ENCODE results near the gene LLGL2. TPM values are rescaled to one million over a fixed set of nuclear protein-coding genes. Genes with fewer than 3 reads are reported as not detected.

Gene LLGL2
- total RNA-seq, 2 experiments from 2014 or later, result 12.6 to 21.6 TPM

GRCh38 chr17:75506134-75506533 is 19.4 kb upstream of the LLGL2 start:
- Histone ChIP-seq H3K9me2 (ENCODE audit: insufficient read depth, low read length) (no peaks in the 10 kb centered on the region), H3K4me1 (ENCODE audit: insufficient read depth, low read length, poor library complexity, severe bottlenecking) (no peaks in the 10 kb centered on the region), H3K27ac (ENCODE audit: low read depth, low read length, poor library complexity, severe bottlenecking) (no peak overlapping the region), H3K79me2 (ENCODE audit: insufficient read depth, low read depth, low read length) (no peaks in the 10 kb centered on the region), H3K4me3 (ENCODE audit: low read depth, low read length, poor library complexity, severe bottlenecking) (no peak overlapping the region), H3K4me2 (ENCODE audit: low read length) (no peak overlapping the region), H3K36me3 (ENCODE audit: insufficient read depth, low read length) (no peaks in the 10 kb centered on the region), H4K20me1 (ENCODE audit: insufficient read depth, low read length) (no peaks in the 10 kb centered on the region), H3K9me3 (ENCODE audit: low read length) (no peaks in the 10 kb centered on the region), H2AFZ (ENCODE audit: low read length) (no peak overlapping the region)
- no peak for DNase-seq (ENCODE audit: low spot score)
- TF ChIP-seq EZH2phosphoT487 (IDR thresholded peaks at IDR 0.05; ENCODE audit: borderline replicate concordance, low read depth, low read length), result no peak
- TF ChIP-seq CTCF (conservative IDR thresholded peaks at IDR 0.05; ENCODE audit: low read length), result no peak
- ChIA-PET CTCF (ENCODE audit: unreplicated experiment) (interaction anchor here (0.6 kb wide), 1 partner anchor 82 kb away, joined by 8 read pairs; no protein-coding TSS in a partner anchor), POLR2A (interaction anchor here (0.6 to 1.5 kb wide), 3 partner anchors 11 to 372 kb away, joined by 3 to 9 read pairs (median 4); no protein-coding TSS in a partner anchor)
- intact Hi-C loops (cut with micrococcal nuclease; ENCODE audit: unreplicated experiment), result no loop called here
- no TSS peak for BruUV-seq (replicated peaks)

GRCh38 chr17:75506888-75507287 is 18.6 kb upstream of the LLGL2 start:
- no peak for DNase-seq (ENCODE audit: low spot score)
- no peaks in the 10 kb centered on the region for H4K20me1 ChIP-seq (ENCODE audit: insufficient read depth, low read length)
- no peak overlapping the region for H3K27ac ChIP-seq (ENCODE audit: low read depth, low read length, poor library complexity, severe bottlenecking)
- no peak for TF ChIP-seq EZH2phosphoT487 (IDR thresholded peaks at IDR 0.05; ENCODE audit: borderline replicate concordance, low read depth, low read length)
- H3K36me3 ChIP-seq (ENCODE audit: insufficient read depth, low read length), result no peaks in the 10 kb centered on the region
- H2AFZ ChIP-seq (ENCODE audit: low read length), result no peak overlapping the region
- H3K79me2 ChIP-seq (ENCODE audit: insufficient read depth, low read depth, low read length), result no peaks in the 10 kb centered on the region
- POLR2A ChIA-PET, result no interaction called here
- no TSS peak for BruUV-seq (replicated peaks)
- no peaks in the 10 kb centered on the region for H3K9me3 ChIP-seq (ENCODE audit: low read length)
- no peak overlapping the region for H3K4me3 ChIP-seq (ENCODE audit: low read depth, low read length, poor library complexity, severe bottlenecking)
- no peak overlapping the region for H3K4me2 ChIP-seq (ENCODE audit: low read length)
- no peaks in the 10 kb centered on the region for H3K4me1 ChIP-seq (ENCODE audit: insufficient read depth, low read length, poor library complexity, severe bottlenecking)
- intact Hi-C loops (cut with micrococcal nuclease; ENCODE audit: unreplicated experiment), result no loop called here
- CTCF ChIA-PET (ENCODE audit: unreplicated experiment), result no interaction called here
- H3K9me2 ChIP-seq (ENCODE audit: insufficient read depth, low read length), result no peaks in the 10 kb centered on the region

- H3K4me3 ChIP-seq (ENCODE audit: low read depth, low read length, poor library complexity, severe bottlenecking), result no peak overlapping the region
- H3K9me3 ChIP-seq (ENCODE audit: low read length), result no peaks in the 10 kb centered on the region
- H3K36me3 ChIP-seq (ENCODE audit: insufficient read depth, low read length), result no peaks in the 10 kb centered on the region
- no peak for DNase-seq (ENCODE audit: low spot score)
- no peaks in the 10 kb centered on the region for H4K20me1 ChIP-seq (ENCODE audit: insufficient read depth, low read length)
- ChIA-PET CTCF (ENCODE audit: unreplicated experiment) (no interaction called here), POLR2A (no interaction called here)
- no peak overlapping the region for H3K27ac ChIP-seq (ENCODE audit: low read depth, low read length, poor library complexity, severe bottlenecking)
- BruUV-seq (replicated peaks), result no TSS peak
- H3K79me2 ChIP-seq (ENCODE audit: insufficient read depth, low read depth, low read length), result no peaks in the 10 kb centered on the region
- no peak overlapping the region for H3K4me2 ChIP-seq (ENCODE audit: low read length)
- no peak for TF ChIP-seq CTCF (conservative IDR thresholded peaks at IDR 0.05; ENCODE audit: low read length)
- TF ChIP-seq EZH2phosphoT487 (IDR thresholded peaks at IDR 0.05; ENCODE audit: borderline replicate concordance, low read depth, low read length), result no peak
- intact Hi-C loops (cut with micrococcal nuclease; ENCODE audit: unreplicated experiment), result no loop called here
- H3K4me1 ChIP-seq (ENCODE audit: insufficient read depth, low read length, poor library complexity, severe bottlenecking), result no peaks in the 10 kb centered on the region
- H3K9me2 ChIP-seq (ENCODE audit: insufficient read depth, low read length), result no peaks in the 10 kb centered on the region
- no peak overlapping the region for H2AFZ ChIP-seq (ENCODE audit: low read length)
Observed at GRCh38 chr17:75507733-75508719, 17.5 kb upstream of the LLGL2 start.
